ENCODE results near the gene PDCD6IP. TPM values are rescaled to one million over a fixed set of nuclear protein-coding genes. Genes with fewer than 3 reads are reported as not detected.

PDCD6IP gene
- total and polyA plus RNA-seq, 2 of the 13 experiments (the other 11 are each of a cell fraction or from before 2014, with no cell fraction given) = 62.5 to 85.6 TPM

GRCh38 chr3:33798113-33798417, 365 bp upstream of the PDCD6IP start:
- CTCF ChIA-PET (ENCODE audit: low intra/inter-chr PET ratio, low total read pairs) = no interaction called here
- H3K79me2 ChIP-seq (ENCODE audit: insufficient read depth, low read length) = peaks cover 34% of the 10 kb centered on the region
- no peaks in the 10 kb centered on the region for H3K9me3 ChIP-seq (ENCODE audit: low read length)
- intact Hi-C loops (cut with micrococcal nuclease; ENCODE audit: unreplicated experiment) (loop anchor here (10.0 kb wide), 1 partner anchor 353 kb away; the partner anchor contains the start of gene UBP1), in situ Hi-C loops (cut with HindIII; ENCODE audit: extremely low pct_ligation_motif_present, low pct_unique_long_range_greater_than_20kb) (no loop called here)
- peak overlapping the region; percentile 94 to 97 (median 94) for H3K4me3 ChIP-seq (replicated peaks in 1 of 3; ENCODE audit: insufficient read depth in 1 of 3, low read depth in 2 of 3, low read length in 3 of 3)
- ATAC-seq = peak; percentile 62
- FAIRE-seq = peak; percentile 66
- peak overlapping the region; percentile 84 for H3K4me2 ChIP-seq (ENCODE audit: low read depth, low read length)
- peak overlapping the region; percentile 88 for H3K9ac ChIP-seq (ENCODE audit: insufficient read depth, low read depth, low read length)
- no TSS peak for BruUV-seq (replicated peaks)
- H3K27ac ChIP-seq (ENCODE audit: extremely low read length, insufficient read depth, low read length) = peak overlapping the region; percentile 93
- peaks cover 43% of the 10 kb centered on the region for H3K4me1 ChIP-seq (ENCODE audit: insufficient read depth, low read length)
- DNase-seq (ENCODE audit: low spot score) = no peak
- no peaks in the 10 kb centered on the region; the same call in 1 of the 2 replicates for H4K20me1 ChIP-seq (ENCODE audit: insufficient read depth, low read length)
- H2AFZ ChIP-seq (ENCODE audit: low read length) = peak overlapping the region; percentile 98
- H3K27me3 ChIP-seq (ENCODE audit: control insufficient read depth in 1 of 2, insufficient read depth in 2 of 2, low read length in 2 of 2) = no peaks in the 10 kb centered on the region; a peak in 1 of 5 replicates
- H3K36me3 ChIP-seq (replicated peaks in 1 of 2; ENCODE audit: control insufficient read depth in 1 of 2, insufficient read depth in 2 of 2, low read length in 2 of 2) = no peaks in the 10 kb centered on the region
- WGBS (ENCODE audit: low lambda C conversion rate) = 1% methylated on average over 9 of the region's 9 CpGs
- POLR2A ChIA-PET = interaction anchor here (0.6 to 3.0 kb wide), 9 partner anchors 8 to 358 kb away, joined by 3 to 18 read pairs (median 6); partner anchors contain the start of gene UBP1
- TF ChIP-seq MIER3 (CRISPR knock-in tag; IDR thresholded peaks at IDR 0.05; ENCODE audit: borderline replicate concordance) = 0 out of 2 replicates have a peak, but pooled peaks have one; percentile 49
- TF ChIP-seq ZNF788 (CRISPR knock-in tag; IDR thresholded peaks at IDR 0.05; ENCODE audit: borderline replicate concordance) = no peak
- 0 out of 2 replicates have a peak, but pooled peaks have one; percentile 0 for TF ChIP-seq ZNF580 (CRISPR knock-in tag; IDR thresholded peaks at IDR 0.05; ENCODE audit: borderline replicate concordance, low read depth)
- TF ChIP-seq, protein P1, sequence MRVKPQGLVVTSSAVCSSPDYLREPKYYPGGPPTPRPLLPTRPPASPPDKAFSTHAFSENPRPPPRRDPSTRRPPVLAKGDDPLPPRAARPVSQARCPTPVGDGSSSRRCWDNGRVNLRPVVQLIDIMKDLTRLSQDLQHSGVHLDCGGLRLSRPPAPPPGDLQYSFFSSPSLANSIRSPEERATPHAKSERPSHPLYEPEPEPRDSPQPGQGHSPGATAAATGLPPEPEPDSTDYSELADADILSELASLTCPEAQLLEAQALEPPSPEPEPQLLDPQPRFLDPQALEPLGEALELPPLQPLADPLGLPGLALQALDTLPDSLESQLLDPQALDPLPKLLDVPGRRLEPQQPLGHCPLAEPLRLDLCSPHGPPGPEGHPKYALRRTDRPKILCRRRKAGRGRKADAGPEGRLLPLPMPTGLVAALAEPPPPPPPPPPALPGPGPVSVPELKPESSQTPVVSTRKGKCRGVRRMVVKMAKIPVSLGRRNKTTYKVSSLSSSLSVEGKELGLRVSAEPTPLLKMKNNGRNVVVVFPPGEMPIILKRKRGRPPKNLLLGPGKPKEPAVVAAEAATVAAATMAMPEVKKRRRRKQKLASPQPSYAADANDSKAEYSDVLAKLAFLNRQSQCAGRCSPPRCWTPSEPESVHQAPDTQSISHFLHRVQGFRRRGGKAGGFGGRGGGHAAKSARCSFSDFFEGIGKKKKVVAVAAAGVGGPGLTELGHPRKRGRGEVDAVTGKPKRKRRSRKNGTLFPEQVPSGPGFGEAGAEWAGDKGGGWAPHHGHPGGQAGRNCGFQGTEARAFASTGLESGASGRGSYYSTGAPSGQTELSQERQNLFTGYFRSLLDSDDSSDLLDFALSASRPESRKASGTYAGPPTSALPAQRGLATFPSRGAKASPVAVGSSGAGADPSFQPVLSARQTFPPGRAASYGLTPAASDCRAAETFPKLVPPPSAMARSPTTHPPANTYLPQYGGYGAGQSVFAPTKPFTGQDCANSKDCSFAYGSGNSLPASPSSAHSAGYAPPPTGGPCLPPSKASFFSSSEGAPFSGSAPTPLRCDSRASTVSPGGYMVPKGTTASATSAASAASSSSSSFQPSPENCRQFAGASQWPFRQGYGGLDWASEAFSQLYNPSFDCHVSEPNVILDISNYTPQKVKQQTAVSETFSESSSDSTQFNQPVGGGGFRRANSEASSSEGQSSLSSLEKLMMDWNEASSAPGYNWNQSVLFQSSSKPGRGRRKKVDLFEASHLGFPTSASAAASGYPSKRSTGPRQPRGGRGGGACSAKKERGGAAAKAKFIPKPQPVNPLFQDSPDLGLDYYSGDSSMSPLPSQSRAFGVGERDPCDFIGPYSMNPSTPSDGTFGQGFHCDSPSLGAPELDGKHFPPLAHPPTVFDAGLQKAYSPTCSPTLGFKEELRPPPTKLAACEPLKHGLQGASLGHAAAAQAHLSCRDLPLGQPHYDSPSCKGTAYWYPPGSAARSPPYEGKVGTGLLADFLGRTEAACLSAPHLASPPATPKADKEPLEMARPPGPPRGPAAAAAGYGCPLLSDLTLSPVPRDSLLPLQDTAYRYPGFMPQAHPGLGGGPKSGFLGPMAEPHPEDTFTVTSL (CRISPR knock-in tag; IDR thresholded peaks at IDR 0.05; ENCODE audit: borderline replicate concordance) = no peak
- TF ChIP-seq, protein P2, sequence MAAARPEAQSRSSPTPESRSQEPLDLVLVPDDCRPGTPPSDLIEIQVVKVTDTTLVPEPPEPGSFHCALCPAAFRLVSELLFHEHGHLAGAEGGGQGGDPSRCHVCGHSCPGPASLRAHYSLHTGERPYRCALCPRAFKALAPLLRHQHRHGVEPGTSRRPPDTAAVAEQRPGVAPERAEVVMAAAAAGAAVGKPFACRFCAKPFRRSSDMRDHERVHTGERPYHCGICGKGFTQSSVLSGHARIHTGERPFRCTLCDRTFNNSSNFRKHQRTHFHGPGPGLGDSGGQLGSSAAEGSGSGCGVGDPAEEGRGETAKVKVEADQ (CRISPR knock-in tag; IDR thresholded peaks at IDR 0.05; ENCODE audit: borderline replicate concordance) = no peak
- TF ChIP-seq CC2D1A (CRISPR knock-in tag; IDR thresholded peaks at IDR 0.05) = no peak
- no peak for TF ChIP-seq GTF3A (CRISPR knock-in tag; conservative IDR thresholded peaks at IDR 0.05)
- 0 out of 2 replicates have a peak, but pooled peaks have one; percentile 8 for TF ChIP-seq FOXO1 (CRISPR knock-in tag; IDR thresholded peaks at IDR 0.05)
- no peak for TF ChIP-seq ZNF777 (CRISPR knock-in tag; IDR thresholded peaks at IDR 0.05)
- TF ChIP-seq ZNF552 (CRISPR knock-in tag; IDR thresholded peaks at IDR 0.05; ENCODE audit: borderline replicate concordance) = no peak
- no peak for TF ChIP-seq ZNF878 (CRISPR knock-in tag; IDR thresholded peaks at IDR 0.05)
- no peak for TF ChIP-seq ZNF326 (CRISPR knock-in tag; IDR thresholded peaks at IDR 0.05; ENCODE audit: borderline replicate concordance)
- TF ChIP-seq TGIF2 (CRISPR knock-in tag; IDR thresholded peaks at IDR 0.05) = peak; percentile 34
- TF ChIP-seq EED (CRISPR knock-in tag; IDR thresholded peaks at IDR 0.05) = no peak
- TF ChIP-seq MNT (IDR thresholded peaks at IDR 0.05) = no peak
- no peak for TF ChIP-seq MXI1 (IDR thresholded peaks at IDR 0.05; ENCODE audit: borderline replicate concordance, low read depth, low read length)
